WI38 (cell line): ENCODE results near the gene KRT2.

Experiments used
- H3K4me3 ChIP-seq: 2 replicates; pipeline ENCODE4 v1.5.1; 2011; ENCODE audit warnings: low read depth, mild to moderate bottlenecking, control low read depth, low read length
- TF ChIP-seq, protein P1 (sequence below): IDR thresholded peaks from 2 replicates; pipeline ENCODE4 v1.5.1; 2012; ENCODE audit warnings: low read depth, mild to moderate bottlenecking, control low read depth, low read length

The KRT2 gene

DNA sequence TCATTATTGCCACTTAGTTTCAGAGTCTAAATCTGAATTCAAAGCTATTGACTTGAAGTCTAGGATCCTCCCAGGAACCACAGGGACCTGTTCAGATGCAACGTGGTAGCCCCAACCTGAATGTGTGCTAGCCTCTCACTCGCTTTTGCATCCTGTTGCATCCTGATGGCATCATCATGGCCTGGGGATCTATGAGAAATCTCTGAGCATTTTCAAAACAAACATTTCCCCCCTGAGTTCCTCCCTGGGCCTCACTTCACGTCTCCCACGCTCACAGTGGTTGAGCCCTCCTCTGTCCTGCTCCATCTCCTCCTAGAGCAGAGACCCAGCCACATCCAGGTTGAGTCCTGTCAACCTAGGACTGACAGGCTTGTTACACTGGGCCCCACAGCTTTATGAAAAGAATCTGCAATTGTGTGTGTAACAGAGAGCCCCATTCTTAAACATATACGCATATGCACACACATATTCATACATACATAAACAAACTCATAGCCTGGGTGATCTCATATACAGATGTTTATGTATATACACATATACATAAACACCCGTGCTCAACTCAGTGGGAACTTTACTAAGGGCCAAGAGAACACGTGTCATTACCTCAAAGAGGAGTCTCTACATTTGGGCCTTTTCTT, 45.3 kb downstream of the KRT2 start:
- no peak overlapping the region for H3K4me3 ChIP-seq
- TF ChIP-seq, protein P1, sequence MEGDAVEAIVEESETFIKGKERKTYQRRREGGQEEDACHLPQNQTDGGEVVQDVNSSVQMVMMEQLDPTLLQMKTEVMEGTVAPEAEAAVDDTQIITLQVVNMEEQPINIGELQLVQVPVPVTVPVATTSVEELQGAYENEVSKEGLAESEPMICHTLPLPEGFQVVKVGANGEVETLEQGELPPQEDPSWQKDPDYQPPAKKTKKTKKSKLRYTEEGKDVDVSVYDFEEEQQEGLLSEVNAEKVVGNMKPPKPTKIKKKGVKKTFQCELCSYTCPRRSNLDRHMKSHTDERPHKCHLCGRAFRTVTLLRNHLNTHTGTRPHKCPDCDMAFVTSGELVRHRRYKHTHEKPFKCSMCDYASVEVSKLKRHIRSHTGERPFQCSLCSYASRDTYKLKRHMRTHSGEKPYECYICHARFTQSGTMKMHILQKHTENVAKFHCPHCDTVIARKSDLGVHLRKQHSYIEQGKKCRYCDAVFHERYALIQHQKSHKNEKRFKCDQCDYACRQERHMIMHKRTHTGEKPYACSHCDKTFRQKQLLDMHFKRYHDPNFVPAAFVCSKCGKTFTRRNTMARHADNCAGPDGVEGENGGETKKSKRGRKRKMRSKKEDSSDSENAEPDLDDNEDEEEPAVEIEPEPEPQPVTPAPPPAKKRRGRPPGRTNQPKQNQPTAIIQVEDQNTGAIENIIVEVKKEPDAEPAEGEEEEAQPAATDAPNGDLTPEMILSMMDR, result no peak

DNA sequence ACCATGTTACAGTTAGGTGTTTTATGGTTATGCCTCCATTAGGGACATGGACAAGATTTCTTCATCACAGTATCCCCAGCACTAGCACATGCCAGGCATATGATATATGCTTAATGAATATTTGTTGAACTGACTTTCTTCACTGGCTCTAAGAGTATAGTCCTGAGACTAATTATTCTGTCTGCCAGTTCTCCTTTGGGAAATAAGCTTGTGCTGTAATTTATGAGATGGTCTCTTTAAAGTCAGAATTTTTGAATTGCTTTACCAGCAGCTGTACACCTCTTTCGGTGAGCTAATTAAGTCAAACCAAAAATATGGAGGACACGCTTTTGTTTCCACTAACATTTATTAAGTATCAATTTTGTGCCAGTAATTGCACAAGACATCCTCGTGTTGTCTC, 45.9 kb downstream of the KRT2 start:
- H3K4me3 ChIP-seq, result no peak overlapping the region
- TF ChIP-seq, protein P1, result no peak

DNA sequence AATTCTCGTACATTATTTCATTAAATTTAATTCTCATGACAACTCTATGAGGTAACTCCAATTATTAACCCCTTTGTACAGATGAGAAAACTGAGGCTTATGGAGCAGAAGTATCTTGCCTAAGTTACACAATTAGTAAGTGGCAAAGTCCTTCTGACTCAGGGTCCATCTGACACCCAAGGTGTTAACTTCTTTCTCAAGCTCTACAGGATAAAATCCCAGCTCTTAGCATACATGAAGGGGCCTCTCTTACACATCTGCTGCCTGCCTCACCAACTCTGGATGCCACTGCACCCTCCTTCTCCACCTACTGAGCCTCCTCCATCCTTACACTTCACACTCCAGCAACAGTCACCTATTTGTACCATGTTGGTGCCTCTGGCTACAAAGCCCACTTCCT, 46.5 kb downstream of the KRT2 start:
- TF ChIP-seq, protein P1, result no peak
- H3K4me3 ChIP-seq, result no peak overlapping the region

DNA sequence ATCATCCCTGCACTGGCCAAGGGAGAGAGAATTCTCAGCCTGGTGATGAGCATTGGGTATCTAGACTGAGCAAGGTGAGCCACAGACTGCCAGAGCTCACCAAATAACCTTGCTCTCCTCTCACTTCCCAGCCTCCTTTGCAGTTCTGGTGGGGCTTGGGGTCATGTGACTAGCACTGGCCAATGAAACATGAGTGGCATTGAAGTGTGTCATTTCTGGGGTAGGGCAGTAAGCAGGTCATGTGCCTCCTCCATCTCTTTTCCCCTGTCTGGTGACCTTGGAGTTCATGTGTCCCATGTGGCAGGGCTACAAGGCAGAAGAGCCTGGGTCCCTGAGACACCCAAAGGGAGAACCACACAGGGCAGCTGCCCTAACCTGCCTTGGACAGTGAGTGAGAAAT, 47.2 kb downstream of the KRT2 start:
- H3K4me3 ChIP-seq, result no peak overlapping the region
- TF ChIP-seq, protein P1, result no peak

DNA sequence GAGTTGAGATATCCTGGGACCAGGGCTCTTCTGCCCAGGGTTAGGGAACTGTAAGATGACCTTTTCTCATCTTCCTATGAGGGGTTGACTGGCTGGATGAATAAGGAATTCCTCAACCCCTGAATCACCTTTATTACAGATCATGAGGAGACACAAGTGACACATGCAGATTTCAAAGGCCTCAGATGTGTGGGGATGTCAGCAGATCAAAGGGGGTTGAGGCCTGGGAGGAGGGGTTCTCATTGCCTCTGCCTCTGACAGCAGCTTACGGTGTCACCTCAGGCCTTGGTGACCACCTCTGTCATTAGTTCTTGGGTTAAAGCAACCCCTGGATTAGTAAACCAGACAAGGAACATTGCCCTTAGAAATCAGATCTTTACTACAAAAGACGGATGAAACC, 48.7 kb downstream of the KRT2 start:
- TF ChIP-seq, protein P1, result no peak
- H3K4me3 ChIP-seq, result no peak overlapping the region

DNA sequence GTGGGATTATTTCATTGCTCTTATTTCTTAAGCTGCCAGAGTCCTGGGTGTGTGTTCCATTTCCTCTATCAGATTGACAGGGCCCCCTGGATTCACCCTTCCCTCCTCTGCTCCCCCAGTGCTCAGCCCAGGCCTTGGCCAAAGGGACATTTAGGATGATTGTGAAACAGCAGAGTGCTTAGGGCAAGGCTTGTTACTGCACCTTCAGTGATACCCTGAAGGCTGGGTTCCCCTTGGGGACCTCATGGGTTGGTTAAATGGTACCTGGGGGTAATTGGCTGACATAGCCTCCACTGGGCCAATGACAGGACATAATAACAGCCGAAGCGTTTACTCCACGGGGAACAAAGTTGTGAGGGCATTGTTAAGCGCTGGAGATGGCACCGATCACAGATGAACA, 49.5 kb downstream of the KRT2 start:
- no peak overlapping the region for H3K4me3 ChIP-seq
- TF ChIP-seq, protein P1, result no peak

DNA sequence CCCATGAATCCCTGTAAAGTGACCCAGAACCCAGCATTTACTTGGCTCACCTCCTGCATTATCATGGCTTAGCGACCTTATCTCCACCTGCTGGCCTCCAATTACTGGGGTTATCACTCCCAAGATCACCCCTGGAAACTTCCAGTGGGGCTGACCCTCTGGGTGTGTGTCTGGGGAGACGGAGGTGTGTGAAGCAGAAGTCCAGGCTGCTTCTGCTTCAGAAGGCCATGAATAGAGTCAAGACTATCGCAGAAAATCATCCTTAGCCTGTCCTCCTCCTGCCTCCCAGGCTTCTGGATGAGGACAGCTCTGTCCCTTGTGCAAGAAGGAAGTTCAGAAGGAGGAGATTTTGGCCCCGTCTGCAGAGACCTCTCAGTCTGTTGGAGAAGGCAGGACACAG, 50.3 kb downstream of the KRT2 start:
- H3K4me3 ChIP-seq, result no peak overlapping the region
- TF ChIP-seq, protein P1, result no peak
